Epithelial cell of proximal tubule (primary cell): ENCODE data around the gene CECR2. TPM values are rescaled to one million over a fixed set of nuclear protein-coding genes. Genes with fewer than 3 reads are reported as not detected.

ENCODE experiments used
- DNase-seq: peaks from one replicate; pipeline ENCODE4 v3.0.0-alpha.2; 2011; ENCODE audit warnings: low read depth
- H3K4me3 ChIP-seq: 2 replicates; pipeline ENCODE4 v1.5.1; 2011; ENCODE audit warnings: low read depth, mild to moderate bottlenecking, low read length
- total RNA-seq: library from RNA; depleted of rRNA; stranded (reverse); fragments of >200 nt; gene quantifications from 2 replicates; pipeline ENCODE4 v1.2.3, GENCODE V29; 2015
- TF ChIP-seq, protein P1 (sequence below): conservative IDR thresholded peaks from 2 replicates; pipeline ENCODE4 v1.5.1; 2012; ENCODE audit warnings: low read depth, mild to moderate bottlenecking, low read length

The CECR2 gene
- total RNA-seq, 1 donor from 2014 or later: 3.7 TPM

DNA sequence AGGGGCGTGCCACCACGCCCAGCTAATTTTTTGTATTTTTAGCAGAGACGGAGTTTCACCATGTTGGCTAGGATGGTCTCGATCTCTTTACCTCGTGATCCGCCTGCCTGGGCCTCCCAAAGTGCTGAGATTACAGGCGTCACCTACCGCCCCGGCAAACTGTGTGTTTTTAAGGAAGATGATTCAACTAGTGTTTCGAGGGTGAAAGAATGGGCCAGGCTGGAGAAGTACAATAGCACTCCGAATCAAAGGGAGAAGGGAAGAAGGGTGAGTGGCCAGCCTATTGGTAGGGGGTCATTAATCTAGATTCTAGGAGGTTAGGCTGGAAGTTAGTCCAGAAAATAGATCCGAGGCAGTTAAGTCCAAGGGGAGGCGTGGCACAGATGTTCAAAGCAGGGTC lies 2.9 kb upstream of the CECR2 start:
- no peak for DNase-seq
- TF ChIP-seq, protein P1, sequence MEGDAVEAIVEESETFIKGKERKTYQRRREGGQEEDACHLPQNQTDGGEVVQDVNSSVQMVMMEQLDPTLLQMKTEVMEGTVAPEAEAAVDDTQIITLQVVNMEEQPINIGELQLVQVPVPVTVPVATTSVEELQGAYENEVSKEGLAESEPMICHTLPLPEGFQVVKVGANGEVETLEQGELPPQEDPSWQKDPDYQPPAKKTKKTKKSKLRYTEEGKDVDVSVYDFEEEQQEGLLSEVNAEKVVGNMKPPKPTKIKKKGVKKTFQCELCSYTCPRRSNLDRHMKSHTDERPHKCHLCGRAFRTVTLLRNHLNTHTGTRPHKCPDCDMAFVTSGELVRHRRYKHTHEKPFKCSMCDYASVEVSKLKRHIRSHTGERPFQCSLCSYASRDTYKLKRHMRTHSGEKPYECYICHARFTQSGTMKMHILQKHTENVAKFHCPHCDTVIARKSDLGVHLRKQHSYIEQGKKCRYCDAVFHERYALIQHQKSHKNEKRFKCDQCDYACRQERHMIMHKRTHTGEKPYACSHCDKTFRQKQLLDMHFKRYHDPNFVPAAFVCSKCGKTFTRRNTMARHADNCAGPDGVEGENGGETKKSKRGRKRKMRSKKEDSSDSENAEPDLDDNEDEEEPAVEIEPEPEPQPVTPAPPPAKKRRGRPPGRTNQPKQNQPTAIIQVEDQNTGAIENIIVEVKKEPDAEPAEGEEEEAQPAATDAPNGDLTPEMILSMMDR: no peak

DNA sequence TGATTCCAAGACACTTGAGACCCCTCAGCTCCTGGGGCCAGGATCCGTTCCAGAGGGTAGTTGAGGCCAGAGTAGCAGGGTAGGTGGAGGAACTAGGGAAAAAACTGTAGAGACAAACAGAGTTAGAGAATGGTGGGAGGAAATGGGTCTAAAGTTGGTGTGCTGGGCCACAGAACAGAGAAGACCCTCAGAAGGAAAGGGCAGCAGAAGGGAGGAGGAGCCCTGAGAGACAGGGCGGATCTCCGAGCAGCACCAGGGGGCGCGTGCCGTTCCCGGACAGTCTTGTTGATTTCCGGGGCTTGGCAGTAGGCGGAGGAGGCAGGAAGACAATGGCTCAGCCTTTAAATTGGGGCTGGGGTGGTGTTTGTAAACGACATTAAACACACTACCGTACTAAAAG lies 2.4 kb upstream of the CECR2 start:
- TF ChIP-seq, protein P1: peak; percentile 27
- no peak overlapping the region for H3K4me3 ChIP-seq
- no peak for DNase-seq

More for the DNA sequence above, 2.9 kb upstream of the CECR2 start:
- H3K4me3 ChIP-seq: no peak overlapping the region

DNA sequence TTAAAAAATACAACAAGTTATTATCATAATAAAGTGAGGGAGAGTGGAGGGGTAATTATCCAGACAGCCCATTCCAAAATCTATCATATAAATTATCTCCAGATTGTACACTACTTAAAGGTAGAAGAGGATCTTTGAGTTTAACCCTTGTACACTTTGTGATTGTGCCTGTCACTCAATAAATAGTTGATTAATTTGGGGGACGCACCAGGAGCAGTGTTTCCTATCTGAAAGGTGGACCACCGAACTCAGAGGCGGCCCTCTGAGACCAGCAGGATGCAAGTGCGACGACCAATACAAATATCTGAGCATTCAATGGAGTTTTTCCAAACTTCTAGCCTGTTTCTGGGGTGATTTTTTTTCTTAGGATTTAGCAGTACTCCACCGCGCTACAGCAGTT lies 1.1 kb upstream of the CECR2 start:
- peak overlapping the region; percentile 46 for H3K4me3 ChIP-seq
- TF ChIP-seq, protein P1: no peak
- no peak for DNase-seq

DNA sequence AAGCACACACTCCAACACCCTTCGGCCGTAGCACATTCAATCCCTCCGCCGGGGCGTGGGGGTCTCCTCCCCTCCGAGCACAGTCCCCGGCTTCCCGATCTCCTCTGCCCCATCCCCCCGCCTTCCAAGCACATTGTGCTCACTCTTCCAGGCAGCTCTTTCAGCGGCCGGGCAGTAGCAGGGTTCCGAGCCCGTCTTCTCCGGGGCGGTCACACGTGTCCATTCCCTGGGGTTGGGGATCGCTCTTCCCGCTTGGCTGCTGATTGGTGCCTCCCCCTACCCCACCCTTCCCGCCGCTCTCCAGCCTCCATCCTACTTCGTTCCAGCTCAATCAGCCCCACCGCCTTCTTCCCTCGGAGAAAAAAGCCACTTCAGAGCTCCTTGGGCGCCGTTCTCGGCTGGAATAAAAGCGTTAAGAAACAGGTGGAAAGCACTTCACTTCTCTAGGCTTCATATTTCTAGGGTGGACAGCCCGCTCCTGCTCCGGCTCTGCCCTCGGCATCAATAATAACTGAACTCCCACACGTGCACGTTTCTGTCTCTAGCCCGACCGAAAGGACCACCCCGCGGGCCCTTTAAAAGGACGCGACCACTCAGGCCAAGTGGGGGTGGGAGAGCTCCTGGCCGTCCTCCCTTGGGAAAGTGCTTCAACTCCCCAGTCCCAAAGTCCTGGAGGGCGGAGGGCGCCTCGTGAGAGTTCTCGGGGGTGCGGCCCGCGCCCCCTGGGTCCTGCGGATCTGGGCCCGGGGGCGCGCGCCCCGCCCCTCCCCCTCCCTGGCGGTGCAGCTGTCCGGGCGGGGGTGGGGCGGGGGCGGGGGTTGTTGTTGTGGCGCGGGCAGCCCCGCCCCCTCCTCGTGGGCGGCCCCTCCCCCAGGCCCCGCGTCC lies 464 bp upstream of the CECR2 start:
- TF ChIP-seq, protein P1: no peak
- DNase-seq: no peak

DNA sequence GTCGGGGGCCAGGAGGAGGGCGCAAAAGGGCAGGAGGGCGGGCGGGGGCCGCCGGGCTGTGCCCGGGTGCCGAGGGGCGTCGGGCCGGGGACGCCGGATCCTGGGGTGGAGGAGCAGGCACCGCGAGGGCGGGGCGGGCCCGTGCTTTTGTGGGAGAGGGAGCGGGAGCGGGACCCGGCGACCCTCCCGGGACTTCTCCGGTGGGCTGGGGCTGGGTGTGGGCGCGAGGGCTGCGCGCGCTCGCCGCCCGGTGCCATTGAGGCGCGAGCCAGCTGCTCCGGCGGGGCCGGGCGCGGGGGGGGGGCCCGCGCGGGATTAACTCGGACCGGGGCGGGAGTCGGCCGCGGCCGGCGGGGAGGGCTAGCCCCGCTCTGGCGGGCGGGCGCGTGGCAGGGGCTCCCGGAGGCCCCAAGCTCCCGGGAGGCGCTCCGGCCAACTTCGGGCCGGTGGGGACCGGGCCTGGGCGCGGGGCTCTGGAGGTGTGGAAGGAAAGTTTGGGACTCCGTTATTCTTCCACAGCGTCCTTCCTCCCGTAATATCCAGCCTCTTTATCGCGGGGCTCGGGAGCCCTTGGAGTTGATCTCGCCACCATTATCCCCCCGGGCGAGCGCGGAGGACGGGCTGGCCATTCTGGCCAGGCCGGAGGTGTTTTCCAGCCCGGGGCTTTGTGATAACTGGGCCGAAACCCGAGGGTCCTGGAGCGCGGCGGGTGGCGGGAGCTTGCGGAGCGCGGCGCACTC lies 936 bp downstream of the CECR2 start:
- no peak for DNase-seq
- peak overlapping the region; percentile 48 for H3K4me3 ChIP-seq
- TF ChIP-seq, protein P1: no peak

More for the DNA sequence above, 464 bp upstream of the CECR2 start:
- H3K4me3 ChIP-seq: peak overlapping the region; percentile 46

- H3K4me3 ChIP-seq: peak overlapping the region; percentile 48
- TF ChIP-seq, protein P1: no peak
- DNase-seq: no peak
Measured at GRCh38 chr22:17370766-17371432, 1.6 kb downstream of the CECR2 start.
